ENCODE results near the gene XRCC2.
"Not testable (repeated sequence)": the region's sequence is repeated elsewhere in the genome, so short reads cannot be mapped to it uniquely, and the experiment has no call there.

Gene XRCC2

GRCh38 chr7:152647009-152647408 lies 28.9 kb downstream of the XRCC2 start:
- H3K4me3 ChIP-seq: no peak overlapping the region
- peaks cover 41% of the 10 kb centered on the region for H3K36me3 ChIP-seq (replicated peaks)
- no peaks in the 10 kb centered on the region for H3K4me1 ChIP-seq
- in situ Hi-C loops (cut with MboI; ENCODE audit: low sequenced_read_pairs): no loop called here
- H3K9me3 ChIP-seq: no peaks in the 10 kb centered on the region
- no peak for DNase-seq (ENCODE audit: low spot score in 2 of 2)
- H3K27me3 ChIP-seq (ENCODE audit: low read depth): no peaks in the 10 kb centered on the region

- H3K9me3 ChIP-seq; DNase-seq (ENCODE audit: low spot score in 2 of 2); H3K4me3 ChIP-seq; H3K27me3 ChIP-seq (ENCODE audit: low read depth); in situ Hi-C loops (cut with MboI; ENCODE audit: low sequenced_read_pairs); H3K4me1 ChIP-seq: not testable (repeated sequence)
- H3K36me3 ChIP-seq (replicated peaks): peaks cover 41% of the 10 kb centered on the region
These were observed 29.4 kb downstream of the XRCC2 start for GRCh38 chr7:152646579-152646978.

GRCh38 chr7:152643979-152644559 lies 31.9 kb downstream of the XRCC2 start:
- in situ Hi-C loops (cut with MboI; ENCODE audit: low sequenced_read_pairs): no loop called here
- Histone ChIP-seq H3K36me3 (replicated peaks) (peaks cover 24% of the 10 kb centered on the region), H3K4me3 (no peak overlapping the region), H3K27me3 (ENCODE audit: low read depth) (no peaks in the 10 kb centered on the region), H3K9me3 (no peaks in the 10 kb centered on the region), H3K4me1 (no peaks in the 10 kb centered on the region)
- no peak for DNase-seq (ENCODE audit: low spot score in 2 of 2)

- no peaks in the 10 kb centered on the region for H3K9me3 ChIP-seq
- no peaks in the 10 kb centered on the region for H3K4me1 ChIP-seq
- H3K36me3 ChIP-seq (replicated peaks): peaks cover 4% of the 10 kb centered on the region; the same call in 1 of the 2 replicates
- no peak for DNase-seq (ENCODE audit: low spot score in 2 of 2)
- no peak overlapping the region for H3K4me3 ChIP-seq
- in situ Hi-C loops (cut with MboI; ENCODE audit: low sequenced_read_pairs): no loop called here
- no peaks in the 10 kb centered on the region for H3K27me3 ChIP-seq (ENCODE audit: low read depth)
These were observed 34.6 kb downstream of the XRCC2 start for GRCh38 chr7:152641384-152641783.

- no peaks in the 10 kb centered on the region for H3K27me3 ChIP-seq (ENCODE audit: low read depth)
- in situ Hi-C loops (cut with MboI; ENCODE audit: low sequenced_read_pairs): no loop called here
- no peaks in the 10 kb centered on the region for H3K9me3 ChIP-seq
- H3K36me3 ChIP-seq (replicated peaks): 0 out of 2 replicates have a peak, but pooled peaks cover under 1% of the 10 kb centered on the region
- no peak for DNase-seq (ENCODE audit: low spot score in 2 of 2)
- H3K4me3 ChIP-seq: no peak overlapping the region
- no peaks in the 10 kb centered on the region for H3K4me1 ChIP-seq
These were observed 35.1 kb downstream of the XRCC2 start for GRCh38 chr7:152640829-152641228.

GRCh38 chr7:152637920-152638580 lies 37.9 kb downstream of the XRCC2 start:
- no peak for DNase-seq (ENCODE audit: low spot score in 2 of 2)
- Histone ChIP-seq H3K27me3 (ENCODE audit: low read depth) (no peaks in the 10 kb centered on the region), H3K36me3 (replicated peaks) (no peaks in the 10 kb centered on the region), H3K4me3 (no peak overlapping the region), H3K9me3 (no peaks in the 10 kb centered on the region), H3K4me1 (no peaks in the 10 kb centered on the region)
- in situ Hi-C loops (cut with MboI; ENCODE audit: low sequenced_read_pairs): no loop called here

GRCh38 chr7:152637161-152637560 lies 38.8 kb downstream of the XRCC2 start:
- in situ Hi-C loops (cut with MboI; ENCODE audit: low sequenced_read_pairs): no loop called here
- no peaks in the 10 kb centered on the region for H3K36me3 ChIP-seq (replicated peaks)
- H3K4me1 ChIP-seq: no peaks in the 10 kb centered on the region
- no peaks in the 10 kb centered on the region for H3K27me3 ChIP-seq (ENCODE audit: low read depth)
- DNase-seq (ENCODE audit: low spot score in 2 of 2): no peak
- no peaks in the 10 kb centered on the region for H3K9me3 ChIP-seq
- H3K4me3 ChIP-seq: no peak overlapping the region

GRCh38 chr7:152636441-152636840 lies 39.5 kb downstream of the XRCC2 start:
- no peak for DNase-seq (ENCODE audit: low spot score in 2 of 2)
- Histone ChIP-seq H3K4me1 (no peaks in the 10 kb centered on the region), H3K27me3 (ENCODE audit: low read depth) (no peaks in the 10 kb centered on the region), H3K9me3 (no peaks in the 10 kb centered on the region), H3K36me3 (replicated peaks) (no peaks in the 10 kb centered on the region), H3K4me3 (no peak overlapping the region)
- in situ Hi-C loops (cut with MboI; ENCODE audit: low sequenced_read_pairs): no loop called here

GRCh38 chr7:152633504-152633903 lies 42.4 kb downstream of the XRCC2 start:
- Histone ChIP-seq H3K4me3 (no peak overlapping the region), H3K36me3 (replicated peaks) (no peaks in the 10 kb centered on the region), H3K4me1 (no peaks in the 10 kb centered on the region), H3K27me3 (ENCODE audit: low read depth) (no peaks in the 10 kb centered on the region), H3K9me3 (0 out of 2 replicates have a peak, but pooled peaks cover 2% of the 10 kb centered on the region)
- no peak for DNase-seq (ENCODE audit: low spot score in 2 of 2)
- in situ Hi-C loops (cut with MboI; ENCODE audit: low sequenced_read_pairs): no loop called here

GRCh38 chr7:152633072-152633471 lies 42.9 kb downstream of the XRCC2 start:
- no peak overlapping the region for H3K4me3 ChIP-seq
- no peaks in the 10 kb centered on the region for H3K4me1 ChIP-seq
- H3K27me3 ChIP-seq (ENCODE audit: low read depth): no peaks in the 10 kb centered on the region
- DNase-seq (ENCODE audit: low spot score in 2 of 2): no peak
- 0 out of 2 replicates have a peak, but pooled peaks cover 2% of the 10 kb centered on the region for H3K9me3 ChIP-seq
- in situ Hi-C loops (cut with MboI; ENCODE audit: low sequenced_read_pairs): no loop called here
- H3K36me3 ChIP-seq (replicated peaks): no peaks in the 10 kb centered on the region

GRCh38 chr7:152628772-152629171 lies 47.2 kb downstream of the XRCC2 start:
- H3K27me3 ChIP-seq (ENCODE audit: low read depth); in situ Hi-C loops (cut with MboI; ENCODE audit: low sequenced_read_pairs); H3K4me1 ChIP-seq; H3K4me3 ChIP-seq; H3K36me3 ChIP-seq (replicated peaks); DNase-seq (ENCODE audit: low spot score in 2 of 2); H3K9me3 ChIP-seq: not testable (repeated sequence)

GRCh38 chr7:152624228-152624627 lies 51.7 kb downstream of the XRCC2 start:
- Histone ChIP-seq H3K4me1 (no peaks in the 10 kb centered on the region), H3K36me3 (replicated peaks) (no peaks in the 10 kb centered on the region), H3K27me3 (ENCODE audit: low read depth) (no peaks in the 10 kb centered on the region), H3K9me3 (no peaks in the 10 kb centered on the region; the same call in 1 of the 2 replicates), H3K4me3 (no peak overlapping the region)
- no peak for DNase-seq (ENCODE audit: low spot score in 2 of 2)
- in situ Hi-C loops (cut with MboI; ENCODE audit: low sequenced_read_pairs): no loop called here

GRCh38 chr7:152621426-152621825 lies 54.5 kb downstream of the XRCC2 start:
- in situ Hi-C loops (cut with MboI; ENCODE audit: low sequenced_read_pairs): no loop called here
- H3K9me3 ChIP-seq: no peaks in the 10 kb centered on the region
- no peak overlapping the region for H3K4me3 ChIP-seq
- no peaks in the 10 kb centered on the region for H3K36me3 ChIP-seq (replicated peaks)
- H3K27me3 ChIP-seq (ENCODE audit: low read depth): no peaks in the 10 kb centered on the region
- H3K4me1 ChIP-seq: no peaks in the 10 kb centered on the region
- DNase-seq (ENCODE audit: low spot score in 2 of 2): no peak

GRCh38 chr7:152619027-152619739 lies 56.8 kb downstream of the XRCC2 start:
- in situ Hi-C loops (cut with MboI; ENCODE audit: low sequenced_read_pairs): no loop called here

More at GRCh38 chr7:152619027-152619739, 56.8 kb downstream of the XRCC2 start:
- H3K4me1 ChIP-seq: no peaks in the 10 kb centered on the region
- H3K4me3 ChIP-seq: no peak overlapping the region
- DNase-seq (ENCODE audit: low spot score in 2 of 2): no peak
- H3K27me3 ChIP-seq (ENCODE audit: low read depth): no peaks in the 10 kb centered on the region
- H3K36me3 ChIP-seq (replicated peaks): no peaks in the 10 kb centered on the region
- H3K9me3 ChIP-seq: no peaks in the 10 kb centered on the region
